Measurements from ENCODE around the gene PDE2A.
"Not testable (repeated sequence)": the region's sequence is repeated elsewhere in the genome, so short reads cannot be mapped to it uniquely, and the experiment has no call there.

PDE2A gene

GRCh38 chr11:72560864-72561263, 113.4 kb downstream of the PDE2A start:
- in situ Hi-C loops (cut with HindIII; ENCODE audit: low sequenced_read_pairs): not testable (repeated sequence)

GRCh38 chr11:72556433-72556832, 117.8 kb downstream of the PDE2A start:
- in situ Hi-C loops (cut with HindIII; ENCODE audit: low sequenced_read_pairs): loop anchor here (5.0 kb wide), 1 partner anchor 66 kb away; no protein-coding TSS in a partner anchor

DNA sequence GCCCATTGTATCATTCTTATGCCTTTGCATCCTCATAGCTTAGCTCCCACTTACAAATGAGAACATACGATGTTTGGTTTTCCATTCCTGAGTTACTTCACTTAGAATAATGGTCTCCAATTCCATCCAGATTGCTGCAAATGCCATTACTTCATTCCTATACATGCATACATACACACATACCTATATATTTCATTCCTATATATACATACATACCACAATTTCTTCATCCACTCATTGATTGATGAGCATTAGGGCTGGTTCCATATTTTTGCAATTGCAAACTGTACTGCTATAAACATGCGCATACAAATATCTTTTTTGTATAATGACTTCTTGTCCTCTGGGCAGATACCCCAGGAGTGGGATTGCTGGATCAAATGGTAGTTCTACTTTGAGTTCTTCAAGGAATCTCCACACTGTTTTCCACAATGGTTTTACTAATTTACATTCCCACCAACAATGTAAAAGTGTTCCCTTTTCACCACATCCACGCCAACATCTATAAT, 119.2 kb downstream of the PDE2A start:
- in situ Hi-C loops (cut with HindIII; ENCODE audit: low sequenced_read_pairs): loop anchor here (5.0 kb wide), 1 partner anchor 67 kb away; no protein-coding TSS in a partner anchor

DNA sequence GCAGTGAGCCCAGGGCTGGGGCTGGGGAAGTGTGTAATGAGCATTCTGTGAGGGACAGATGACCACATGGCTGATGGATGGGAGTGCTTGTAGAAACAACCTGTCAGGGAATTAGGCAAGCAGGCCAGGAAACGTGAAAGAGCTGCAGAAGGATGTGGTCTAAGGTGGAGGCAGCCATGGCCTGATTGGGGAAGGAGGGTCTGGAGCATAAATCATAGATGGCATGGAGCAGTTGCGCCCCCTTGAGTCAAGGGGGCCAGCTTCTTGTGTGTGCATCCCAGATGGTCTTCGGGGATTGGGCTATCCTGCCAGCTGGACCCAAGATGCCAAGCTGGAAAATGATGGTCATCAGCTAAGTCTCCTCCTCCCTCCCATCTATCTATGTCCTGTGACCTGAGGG, 120.5 kb downstream of the PDE2A start:
- in situ Hi-C loops (cut with HindIII; ENCODE audit: low sequenced_read_pairs): no loop called here

- in situ Hi-C loops (cut with HindIII; ENCODE audit: low sequenced_read_pairs): no loop called here
Measured at GRCh38 chr11:72552399-72552910, 121.8 kb downstream of the PDE2A start.

- in situ Hi-C loops (cut with HindIII; ENCODE audit: low sequenced_read_pairs): no loop called here
Measured at GRCh38 chr11:72551571-72551970, 122.7 kb downstream of the PDE2A start.

DNA sequence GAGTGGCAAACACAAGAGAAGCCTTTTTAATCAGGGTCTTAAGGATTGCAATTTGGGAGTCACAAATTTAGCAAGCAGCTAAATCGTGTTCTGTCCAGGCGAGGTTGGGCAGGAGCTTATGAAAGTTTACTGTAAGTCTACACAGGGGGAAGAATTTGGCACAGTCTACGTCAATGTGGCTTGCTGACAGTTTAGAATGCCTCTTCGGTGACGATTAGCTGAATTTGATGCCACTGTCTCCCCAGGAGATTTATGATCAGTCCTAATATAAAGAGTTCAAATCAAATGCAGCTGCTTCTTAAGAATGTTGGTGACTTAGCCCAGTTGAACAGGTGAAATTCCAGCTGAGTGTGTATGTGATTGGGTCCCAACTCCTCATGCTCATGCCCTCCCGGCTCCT, 125.8 kb downstream of the PDE2A start:
- in situ Hi-C loops (cut with HindIII; ENCODE audit: low sequenced_read_pairs): loop anchor here (10.0 to 25.0 kb wide), 2 partner anchors 106 to 264 kb away; partner anchors contain the start of gene ATG16L2

DNA sequence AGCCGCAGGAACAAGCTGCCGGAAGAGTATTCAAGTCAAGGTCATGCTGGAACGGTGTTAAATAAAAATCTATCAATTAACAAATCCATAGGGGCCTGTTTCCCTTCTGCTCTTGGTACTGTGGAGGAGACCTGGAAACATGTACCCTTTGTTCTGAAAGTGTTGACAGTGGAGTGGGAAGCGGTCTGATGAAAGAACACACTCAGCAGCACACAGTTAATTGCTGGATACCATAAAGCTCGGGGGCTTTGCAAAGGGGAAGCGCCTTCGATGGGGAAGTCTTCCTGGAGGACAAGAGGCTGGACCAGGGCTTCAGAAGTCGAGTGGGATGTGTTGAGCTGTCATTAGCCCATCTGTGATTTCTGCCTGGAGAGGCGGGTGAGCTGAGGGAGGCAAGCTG, 127.4 kb downstream of the PDE2A start:
- in situ Hi-C loops (cut with HindIII; ENCODE audit: low sequenced_read_pairs): loop anchor here (10.0 to 25.0 kb wide), 2 partner anchors 108 to 265 kb away; partner anchors contain the start of gene ATG16L2

DNA sequence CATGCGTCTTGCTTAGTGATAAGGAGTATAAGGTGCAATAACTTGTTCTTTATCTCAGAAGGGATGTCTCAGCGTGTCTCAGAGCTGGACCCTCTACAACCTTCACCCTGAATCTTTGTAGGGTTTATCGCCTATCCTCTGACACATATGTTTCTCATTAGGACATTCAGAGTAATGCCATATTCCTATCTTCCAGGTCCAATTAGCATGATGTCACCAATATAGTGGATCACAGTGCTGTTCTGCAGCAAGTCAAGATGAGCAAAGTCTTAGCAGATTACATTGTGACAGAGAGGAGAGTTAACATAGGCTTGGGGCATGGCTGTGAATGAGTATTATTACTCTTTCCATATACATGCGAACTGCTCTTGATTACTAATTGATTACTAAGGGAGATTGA, 129.6 kb downstream of the PDE2A start:
- in situ Hi-C loops (cut with HindIII; ENCODE audit: low sequenced_read_pairs): loop anchor here (10.0 to 25.0 kb wide), 2 partner anchors 110 to 268 kb away; partner anchors contain the start of gene ATG16L2

DNA sequence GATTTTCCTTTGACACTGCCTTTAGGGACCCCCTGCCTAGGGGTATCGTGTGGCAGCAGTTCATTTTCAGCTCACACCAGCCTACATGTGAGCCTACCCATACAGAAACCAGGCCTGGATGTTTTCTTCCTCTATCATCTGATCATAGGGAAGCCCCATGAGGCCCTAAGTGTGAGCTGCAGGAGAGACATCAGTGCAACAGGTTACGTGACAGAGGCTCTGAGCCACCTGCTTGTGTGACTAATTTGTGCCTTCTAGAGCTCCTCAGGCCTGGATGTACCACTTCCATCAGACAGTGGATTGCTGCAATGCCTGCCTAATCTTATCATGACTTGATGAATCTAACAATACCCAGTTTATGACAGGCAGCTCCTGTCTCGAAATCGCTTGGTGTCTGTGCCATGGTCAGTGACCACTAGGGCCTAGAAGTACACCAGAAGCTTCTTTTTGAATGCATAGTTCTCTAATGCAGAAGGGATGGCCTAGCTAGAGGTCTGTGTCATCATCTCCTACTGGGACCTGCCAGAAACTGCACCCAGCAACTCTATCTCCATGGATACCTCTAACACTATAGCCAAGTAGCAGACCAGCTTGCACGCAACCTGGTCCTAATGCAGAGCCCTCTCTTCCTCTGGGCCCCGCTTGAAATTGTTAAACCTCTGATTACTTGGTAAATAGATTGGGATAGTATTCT, 130.2 kb downstream of the PDE2A start:
- in situ Hi-C loops (cut with HindIII; ENCODE audit: low sequenced_read_pairs): loop anchor here (10.0 to 25.0 kb wide), 2 partner anchors 111 to 268 kb away; partner anchors contain the start of gene ATG16L2

- in situ Hi-C loops (cut with HindIII; ENCODE audit: low sequenced_read_pairs): loop anchor here (10.0 to 25.0 kb wide), 2 partner anchors 113 to 271 kb away; partner anchors contain the start of gene ATG16L2
Measured at GRCh38 chr11:72541257-72541974, 132.8 kb downstream of the PDE2A start.

DNA sequence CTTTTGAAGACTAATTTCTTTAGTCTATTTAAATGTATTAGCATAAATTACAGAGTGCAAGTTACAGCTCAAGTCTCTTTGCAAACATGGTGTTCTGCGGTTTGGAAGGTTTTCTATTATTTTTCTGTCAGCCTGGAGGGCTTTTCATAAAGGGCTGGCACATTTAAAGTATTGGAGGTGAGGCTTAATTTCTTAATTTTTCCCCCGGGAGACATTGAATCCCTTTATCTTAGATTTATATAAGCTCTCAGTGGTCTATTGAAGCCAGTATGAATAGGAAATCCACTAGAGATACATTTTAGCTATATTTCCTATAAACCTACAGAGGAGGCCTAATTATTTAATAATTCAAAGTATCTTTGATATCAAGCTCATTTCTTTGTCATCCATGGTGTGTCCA, 137.2 kb downstream of the PDE2A start:
- in situ Hi-C loops (cut with HindIII; ENCODE audit: low sequenced_read_pairs): loop anchor here (25.0 kb wide), 1 partner anchor 275 kb away; the partner anchor contains the start of gene ATG16L2

DNA sequence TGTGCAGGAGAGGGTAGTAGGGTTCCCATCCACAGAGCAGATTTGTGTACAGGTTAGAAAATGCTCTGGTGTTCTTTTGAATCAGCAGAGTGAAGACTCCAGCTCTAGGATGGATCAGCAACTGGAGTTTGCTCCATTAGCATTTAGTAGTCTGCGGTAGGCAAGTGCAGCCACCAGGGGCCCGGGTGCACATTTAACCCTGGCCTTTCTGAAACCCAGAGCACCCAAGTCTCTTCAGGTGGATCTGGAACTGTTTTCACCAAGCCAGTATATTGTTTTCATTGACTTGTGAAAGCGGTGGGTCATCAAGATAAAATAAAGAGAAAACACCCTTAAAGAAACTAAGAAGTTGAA, 139.1 kb downstream of the PDE2A start:
- in situ Hi-C loops (cut with HindIII; ENCODE audit: low sequenced_read_pairs): loop anchor here (25.0 kb wide), 1 partner anchor 277 kb away; the partner anchor contains the start of gene ATG16L2

- in situ Hi-C loops (cut with HindIII; ENCODE audit: low sequenced_read_pairs): loop anchor here (25.0 kb wide), 1 partner anchor 278 kb away; the partner anchor contains the start of gene ATG16L2
Measured at GRCh38 chr11:72534371-72535193, 139.6 kb downstream of the PDE2A start.

GRCh38 chr11:72529068-72529467, 145.2 kb downstream of the PDE2A start:
- in situ Hi-C loops (cut with HindIII; ENCODE audit: low sequenced_read_pairs): loop anchor here (25.0 kb wide), 1 partner anchor 283 kb away; the partner anchor contains the start of gene ATG16L2

GRCh38 chr11:72528121-72528520, 146.1 kb downstream of the PDE2A start:
- in situ Hi-C loops (cut with HindIII; ENCODE audit: low sequenced_read_pairs): loop anchor here (25.0 kb wide), 1 partner anchor 284 kb away; the partner anchor contains the start of gene ATG16L2
